ENCODE data around the gene CELF6. TPM values are rescaled to one million over a fixed set of nuclear protein-coding genes. Genes with fewer than 3 reads are reported as not detected.

Gene CELF6
- total RNA-seq, 1 experiment from 2014 or later, result not detected

GRCh38 chr15:72334842-72335241, 14.9 kb upstream of the CELF6 start:
- intact Hi-C loops (cut with micrococcal nuclease; ENCODE audit: unreplicated experiment), result no loop called here
- H3K9me3 Mint-ChIP-seq (ENCODE audit: unreplicated experiment), result no peaks in the 10 kb centered on the region
- no peaks in the 10 kb centered on the region for H3K9me3 ChIP-seq
- POLR2A ChIA-PET, result no interaction called here
- H3K27me3 Mint-ChIP-seq (ENCODE audit: insufficient read depth, unreplicated experiment), result no peaks in the 10 kb centered on the region
- TF ChIP-seq, protein P1, sequence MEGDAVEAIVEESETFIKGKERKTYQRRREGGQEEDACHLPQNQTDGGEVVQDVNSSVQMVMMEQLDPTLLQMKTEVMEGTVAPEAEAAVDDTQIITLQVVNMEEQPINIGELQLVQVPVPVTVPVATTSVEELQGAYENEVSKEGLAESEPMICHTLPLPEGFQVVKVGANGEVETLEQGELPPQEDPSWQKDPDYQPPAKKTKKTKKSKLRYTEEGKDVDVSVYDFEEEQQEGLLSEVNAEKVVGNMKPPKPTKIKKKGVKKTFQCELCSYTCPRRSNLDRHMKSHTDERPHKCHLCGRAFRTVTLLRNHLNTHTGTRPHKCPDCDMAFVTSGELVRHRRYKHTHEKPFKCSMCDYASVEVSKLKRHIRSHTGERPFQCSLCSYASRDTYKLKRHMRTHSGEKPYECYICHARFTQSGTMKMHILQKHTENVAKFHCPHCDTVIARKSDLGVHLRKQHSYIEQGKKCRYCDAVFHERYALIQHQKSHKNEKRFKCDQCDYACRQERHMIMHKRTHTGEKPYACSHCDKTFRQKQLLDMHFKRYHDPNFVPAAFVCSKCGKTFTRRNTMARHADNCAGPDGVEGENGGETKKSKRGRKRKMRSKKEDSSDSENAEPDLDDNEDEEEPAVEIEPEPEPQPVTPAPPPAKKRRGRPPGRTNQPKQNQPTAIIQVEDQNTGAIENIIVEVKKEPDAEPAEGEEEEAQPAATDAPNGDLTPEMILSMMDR (IDR thresholded peaks at IDR 0.05; ENCODE audit: insufficient read depth in 1 of 2, low read depth in 1 of 2, low read length in 1 of 2, severe bottlenecking in 1 of 2, unreplicated experiment in 1 of 2), result no peak
- H3K4me1 Mint-ChIP-seq (ENCODE audit: low read depth, unreplicated experiment), result no peaks in the 10 kb centered on the region
- H3K4me3 Mint-ChIP-seq (ENCODE audit: unreplicated experiment), result no peak overlapping the region
- H3K27me3 ChIP-seq (replicated peaks; ENCODE audit: control insufficient read depth, insufficient read depth, low read length), result no peaks in the 10 kb centered on the region
- no peak overlapping the region for H3K4me3 ChIP-seq (ENCODE audit: low read depth, low read length)
- no TSS peak for BruUV-seq (replicated peaks)
- H3K36me3 Mint-ChIP-seq (ENCODE audit: insufficient read depth, unreplicated experiment), result no peaks in the 10 kb centered on the region
- no peak overlapping the region for H3K27ac Mint-ChIP-seq (ENCODE audit: unreplicated experiment)
- CTCF ChIA-PET, result no interaction called here
- H3K36me3 ChIP-seq (ENCODE audit: control insufficient read depth, insufficient read depth, low read length), result no peaks in the 10 kb centered on the region
- H3K4me1 ChIP-seq, result no peaks in the 10 kb centered on the region
- DNase-seq, result no peak

DNA sequence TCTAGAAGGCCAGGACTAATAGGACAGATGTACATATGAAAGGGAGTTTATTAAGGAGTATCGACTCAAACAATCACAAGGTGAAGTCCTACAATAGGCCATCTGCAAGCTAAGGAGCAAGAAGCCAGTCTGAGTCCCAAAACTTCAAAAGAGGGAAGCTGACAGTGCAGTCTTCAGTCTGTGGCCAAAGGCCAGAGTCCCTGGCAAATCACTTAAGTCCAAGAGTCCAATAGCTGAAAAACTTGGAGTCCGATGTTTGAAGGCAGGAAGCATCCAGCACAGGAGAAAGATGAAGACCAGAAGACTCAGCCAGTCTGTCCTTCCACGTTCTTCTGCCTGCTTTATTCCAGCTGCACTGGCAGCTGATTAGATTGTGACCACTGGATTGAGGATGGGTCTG, 11.1 kb upstream of the CELF6 start:
- BruUV-seq (replicated peaks), result no TSS peak
- no peaks in the 10 kb centered on the region for H3K36me3 ChIP-seq (ENCODE audit: control insufficient read depth, insufficient read depth, low read length)
- POLR2A ChIA-PET, result no interaction called here
- no peaks in the 10 kb centered on the region for H3K9me3 ChIP-seq
- Mint-ChIP-seq H3K27ac (ENCODE audit: unreplicated experiment) (no peak overlapping the region), H3K4me3 (ENCODE audit: unreplicated experiment) (no peak overlapping the region), H3K4me1 (ENCODE audit: low read depth, unreplicated experiment) (no peaks in the 10 kb centered on the region), H3K27me3 (ENCODE audit: insufficient read depth, unreplicated experiment) (no peaks in the 10 kb centered on the region), H3K36me3 (ENCODE audit: insufficient read depth, unreplicated experiment) (no peaks in the 10 kb centered on the region), H3K9me3 (ENCODE audit: unreplicated experiment) (no peaks in the 10 kb centered on the region)
- CTCF ChIA-PET, result interaction anchor here (0.9 kb wide), 1 partner anchor 17 kb away, joined by 8 read pairs; no protein-coding TSS in a partner anchor
- no peaks in the 10 kb centered on the region for H3K4me1 ChIP-seq
- intact Hi-C loops (cut with micrococcal nuclease; ENCODE audit: unreplicated experiment), result no loop called here
- H3K27me3 ChIP-seq (replicated peaks; ENCODE audit: control insufficient read depth, insufficient read depth, low read length), result no peaks in the 10 kb centered on the region
- H3K4me3 ChIP-seq (ENCODE audit: low read depth, low read length), result no peak overlapping the region
- TF ChIP-seq, protein P1 (IDR thresholded peaks at IDR 0.05; ENCODE audit: insufficient read depth in 1 of 2, low read depth in 1 of 2, low read length in 1 of 2, severe bottlenecking in 1 of 2, unreplicated experiment in 1 of 2), result no peak
- DNase-seq, result no peak

DNA sequence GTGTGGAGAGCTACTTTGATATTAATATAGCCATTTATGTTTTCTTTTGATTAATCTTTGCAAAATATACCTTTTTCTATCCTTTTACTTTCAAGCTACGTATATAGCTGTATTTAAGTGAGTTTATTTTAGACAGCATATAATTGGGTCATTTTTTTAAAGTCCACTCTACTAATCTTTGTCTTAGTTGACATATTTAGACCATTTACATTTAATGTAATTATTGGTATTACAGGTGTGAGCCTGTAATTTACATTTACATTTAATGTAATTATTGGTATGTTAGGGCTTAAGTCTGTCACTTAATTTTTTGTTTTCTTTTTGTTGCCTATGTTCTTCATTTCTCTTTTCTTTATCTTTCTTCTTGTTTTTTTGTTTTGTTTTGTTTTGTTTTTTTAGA, 3.8 kb upstream of the CELF6 start:
- Mint-ChIP-seq H3K27ac (ENCODE audit: unreplicated experiment) (no peak overlapping the region), H3K27me3 (ENCODE audit: insufficient read depth, unreplicated experiment) (peaks cover 5% of the 10 kb centered on the region), H3K4me1 (ENCODE audit: low read depth, unreplicated experiment) (peaks cover 12% of the 10 kb centered on the region), H3K4me3 (ENCODE audit: unreplicated experiment) (no peak overlapping the region), H3K36me3 (ENCODE audit: insufficient read depth, unreplicated experiment) (peaks cover 7% of the 10 kb centered on the region), H3K9me3 (ENCODE audit: unreplicated experiment) (peaks cover 19% of the 10 kb centered on the region)
- intact Hi-C loops (cut with micrococcal nuclease; ENCODE audit: unreplicated experiment), result no loop called here
- no TSS peak for BruUV-seq (replicated peaks)
- TF ChIP-seq, protein P1 (IDR thresholded peaks at IDR 0.05; ENCODE audit: insufficient read depth in 1 of 2, low read depth in 1 of 2, low read length in 1 of 2, severe bottlenecking in 1 of 2, unreplicated experiment in 1 of 2), result no peak
- POLR2A ChIA-PET, result no interaction called here
- CTCF ChIA-PET, result no interaction called here
- H3K36me3 ChIP-seq (ENCODE audit: control insufficient read depth, insufficient read depth, low read length), result no peaks in the 10 kb centered on the region
- H3K9me3 ChIP-seq, result no peaks in the 10 kb centered on the region
- H3K4me1 ChIP-seq, result peaks cover 4% of the 10 kb centered on the region; the same call in 1 of the 2 replicates
- H3K4me3 ChIP-seq (ENCODE audit: low read depth, low read length), result no peak overlapping the region
- no peaks in the 10 kb centered on the region for H3K27me3 ChIP-seq (replicated peaks; ENCODE audit: control insufficient read depth, insufficient read depth, low read length)
- no peak for DNase-seq

Measured in Caco-2 (cell line).